ENCODE measurements around the gene COG5. TPM values are rescaled to one million over a fixed set of nuclear protein-coding genes. Genes with fewer than 3 reads are reported as not detected.

COG5 gene
- total and polyA plus RNA-seq, 2 experiments from 2014 or later = 15.4 to 36.5 TPM

DNA sequence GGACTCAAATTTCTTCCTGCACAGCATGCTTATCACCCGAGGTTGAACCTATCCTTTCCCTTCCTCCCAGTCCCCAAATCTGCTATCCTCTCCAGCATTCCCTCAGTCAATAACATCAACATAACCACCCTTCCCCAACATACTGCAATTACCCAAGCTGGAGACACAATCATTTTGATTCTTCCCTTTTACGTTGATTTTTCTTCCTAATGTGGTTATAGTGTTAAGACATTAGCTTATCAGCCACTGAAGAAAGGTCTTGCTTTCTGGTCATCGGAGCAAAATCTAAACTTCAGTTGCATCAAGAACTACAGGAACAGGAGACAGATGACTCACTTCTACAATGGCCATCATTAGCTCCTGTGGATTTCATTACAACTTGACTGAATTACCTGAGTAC, 398.4 kb downstream of the COG5 start:
- H3K36me3 ChIP-seq (ENCODE audit: insufficient read depth) = no peaks in the 10 kb centered on the region
- H3K9me3 Mint-ChIP-seq = no peaks in the 10 kb centered on the region
- no peak for ATAC-seq
- no peak overlapping the region for H3K27ac Mint-ChIP-seq
- no peaks in the 10 kb centered on the region for H3K9me2 ChIP-seq (ENCODE audit: insufficient read depth)
- H2AFZ ChIP-seq = peak overlapping the region; percentile 3; the same call in 1 of the 2 replicates
- no peak overlapping the region for H3K4me2 ChIP-seq
- no peak for TF ChIP-seq ZNF114 (CRISPR knock-in tag; IDR thresholded peaks at IDR 0.05)
- TF ChIP-seq, protein P1, sequence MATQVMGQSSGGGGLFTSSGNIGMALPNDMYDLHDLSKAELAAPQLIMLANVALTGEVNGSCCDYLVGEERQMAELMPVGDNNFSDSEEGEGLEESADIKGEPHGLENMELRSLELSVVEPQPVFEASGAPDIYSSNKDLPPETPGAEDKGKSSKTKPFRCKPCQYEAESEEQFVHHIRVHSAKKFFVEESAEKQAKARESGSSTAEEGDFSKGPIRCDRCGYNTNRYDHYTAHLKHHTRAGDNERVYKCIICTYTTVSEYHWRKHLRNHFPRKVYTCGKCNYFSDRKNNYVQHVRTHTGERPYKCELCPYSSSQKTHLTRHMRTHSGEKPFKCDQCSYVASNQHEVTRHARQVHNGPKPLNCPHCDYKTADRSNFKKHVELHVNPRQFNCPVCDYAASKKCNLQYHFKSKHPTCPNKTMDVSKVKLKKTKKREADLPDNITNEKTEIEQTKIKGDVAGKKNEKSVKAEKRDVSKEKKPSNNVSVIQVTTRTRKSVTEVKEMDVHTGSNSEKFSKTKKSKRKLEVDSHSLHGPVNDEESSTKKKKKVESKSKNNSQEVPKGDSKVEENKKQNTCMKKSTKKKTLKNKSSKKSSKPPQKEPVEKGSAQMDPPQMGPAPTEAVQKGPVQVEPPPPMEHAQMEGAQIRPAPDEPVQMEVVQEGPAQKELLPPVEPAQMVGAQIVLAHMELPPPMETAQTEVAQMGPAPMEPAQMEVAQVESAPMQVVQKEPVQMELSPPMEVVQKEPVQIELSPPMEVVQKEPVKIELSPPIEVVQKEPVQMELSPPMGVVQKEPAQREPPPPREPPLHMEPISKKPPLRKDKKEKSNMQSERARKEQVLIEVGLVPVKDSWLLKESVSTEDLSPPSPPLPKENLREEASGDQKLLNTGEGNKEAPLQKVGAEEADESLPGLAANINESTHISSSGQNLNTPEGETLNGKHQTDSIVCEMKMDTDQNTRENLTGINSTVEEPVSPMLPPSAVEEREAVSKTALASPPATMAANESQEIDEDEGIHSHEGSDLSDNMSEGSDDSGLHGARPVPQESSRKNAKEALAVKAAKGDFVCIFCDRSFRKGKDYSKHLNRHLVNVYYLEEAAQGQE (IDR thresholded peaks at IDR 0.05; ENCODE audit: unreplicated experiment) = no peak
- TF ChIP-seq, protein P2, sequence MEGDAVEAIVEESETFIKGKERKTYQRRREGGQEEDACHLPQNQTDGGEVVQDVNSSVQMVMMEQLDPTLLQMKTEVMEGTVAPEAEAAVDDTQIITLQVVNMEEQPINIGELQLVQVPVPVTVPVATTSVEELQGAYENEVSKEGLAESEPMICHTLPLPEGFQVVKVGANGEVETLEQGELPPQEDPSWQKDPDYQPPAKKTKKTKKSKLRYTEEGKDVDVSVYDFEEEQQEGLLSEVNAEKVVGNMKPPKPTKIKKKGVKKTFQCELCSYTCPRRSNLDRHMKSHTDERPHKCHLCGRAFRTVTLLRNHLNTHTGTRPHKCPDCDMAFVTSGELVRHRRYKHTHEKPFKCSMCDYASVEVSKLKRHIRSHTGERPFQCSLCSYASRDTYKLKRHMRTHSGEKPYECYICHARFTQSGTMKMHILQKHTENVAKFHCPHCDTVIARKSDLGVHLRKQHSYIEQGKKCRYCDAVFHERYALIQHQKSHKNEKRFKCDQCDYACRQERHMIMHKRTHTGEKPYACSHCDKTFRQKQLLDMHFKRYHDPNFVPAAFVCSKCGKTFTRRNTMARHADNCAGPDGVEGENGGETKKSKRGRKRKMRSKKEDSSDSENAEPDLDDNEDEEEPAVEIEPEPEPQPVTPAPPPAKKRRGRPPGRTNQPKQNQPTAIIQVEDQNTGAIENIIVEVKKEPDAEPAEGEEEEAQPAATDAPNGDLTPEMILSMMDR (conservative IDR thresholded peaks at IDR 0.05; ENCODE audit: low read depth in 2 of 2) = no peak
- TF ChIP-seq, protein P3, sequence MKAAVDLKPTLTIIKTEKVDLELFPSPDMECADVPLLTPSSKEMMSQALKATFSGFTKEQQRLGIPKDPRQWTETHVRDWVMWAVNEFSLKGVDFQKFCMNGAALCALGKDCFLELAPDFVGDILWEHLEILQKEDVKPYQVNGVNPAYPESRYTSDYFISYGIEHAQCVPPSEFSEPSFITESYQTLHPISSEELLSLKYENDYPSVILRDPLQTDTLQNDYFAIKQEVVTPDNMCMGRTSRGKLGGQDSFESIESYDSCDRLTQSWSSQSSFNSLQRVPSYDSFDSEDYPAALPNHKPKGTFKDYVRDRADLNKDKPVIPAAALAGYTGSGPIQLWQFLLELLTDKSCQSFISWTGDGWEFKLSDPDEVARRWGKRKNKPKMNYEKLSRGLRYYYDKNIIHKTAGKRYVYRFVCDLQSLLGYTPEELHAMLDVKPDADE (IDR thresholded peaks at IDR 0.05) = no peak
- TF ChIP-seq EZH2phosphoT487 (IDR thresholded peaks at IDR 0.05; ENCODE audit: unreplicated experiment) = no peak
- TF ChIP-seq ZNF331 (CRISPR knock-in tag; IDR thresholded peaks at IDR 0.05; ENCODE audit: low read depth) = no peak
- no peak for TF ChIP-seq EZH2 (IDR thresholded peaks at IDR 0.05; ENCODE audit: low read depth, unreplicated experiment)
- no peak for TF ChIP-seq CREB1 (CRISPR knock-in tag; IDR thresholded peaks at IDR 0.05; ENCODE audit: low read depth)
- TF ChIP-seq NANOG (IDR thresholded peaks at IDR 0.05; ENCODE audit: borderline replicate concordance) = no peak
- H3K4me1 Mint-ChIP-seq = peaks cover 17% of the 10 kb centered on the region; the same call in 2 of the 3 replicates
- no peak overlapping the region for H3K4me3 Mint-ChIP-seq
- no peak overlapping the region for H3K4me3 ChIP-seq
- no peaks in the 10 kb centered on the region for H3K36me3 Mint-ChIP-seq (ENCODE audit: low read depth)
- peaks cover 4% of the 10 kb centered on the region for H3K79me2 ChIP-seq (replicated peaks; ENCODE audit: insufficient read depth)
- no peaks in the 10 kb centered on the region for H3F3A ChIP-seq (replicated peaks; ENCODE audit: low read depth)
- H4K20me1 ChIP-seq (replicated peaks; ENCODE audit: insufficient read depth) = no peaks in the 10 kb centered on the region
- peaks cover 7% of the 10 kb centered on the region for H3K4me1 ChIP-seq (ENCODE audit: insufficient read depth)
- no peak overlapping the region for H3K27ac ChIP-seq (ENCODE audit: low read depth)
- H3K27me3 ChIP-seq (ENCODE audit: insufficient read depth) = no peaks in the 10 kb centered on the region
- DNase-seq (ENCODE audit: low spot score) = no peak
- peaks cover 7% of the 10 kb centered on the region for H3K27me3 Mint-ChIP-seq (ENCODE audit: insufficient read depth, low read depth, poor library complexity)

DNA sequence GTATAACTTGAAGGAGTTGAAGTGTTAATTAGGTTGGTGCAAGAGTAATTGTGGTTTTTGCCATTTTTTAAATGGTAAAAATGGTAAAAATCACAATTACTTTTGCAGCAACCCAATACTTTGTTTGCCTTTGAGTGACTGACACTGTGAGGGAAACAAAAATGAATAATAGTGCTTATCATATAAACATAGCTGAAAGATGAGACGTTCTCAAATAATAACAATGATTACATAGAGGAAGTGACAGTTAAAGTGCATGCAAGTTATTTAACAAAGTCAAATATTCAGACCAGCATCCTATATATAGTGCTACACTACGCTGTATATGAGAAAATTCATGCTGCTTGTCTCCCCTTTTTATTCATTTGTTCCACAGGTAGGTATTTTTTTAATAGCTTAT, 399.6 kb downstream of the COG5 start:
- H2AFZ ChIP-seq = no peak overlapping the region
- H3F3A ChIP-seq (replicated peaks; ENCODE audit: low read depth) = no peaks in the 10 kb centered on the region
- no peak overlapping the region for H3K27ac ChIP-seq (ENCODE audit: low read depth)
- H3K27me3 ChIP-seq (ENCODE audit: insufficient read depth) = no peaks in the 10 kb centered on the region
- peaks cover 7% of the 10 kb centered on the region for H3K4me1 ChIP-seq (ENCODE audit: insufficient read depth)
- ATAC-seq = no peak
- no peaks in the 10 kb centered on the region for H3K9me2 ChIP-seq (ENCODE audit: insufficient read depth)
- no peaks in the 10 kb centered on the region for H4K20me1 ChIP-seq (replicated peaks; ENCODE audit: insufficient read depth)
- no peak overlapping the region for H3K4me2 ChIP-seq
- no peak for DNase-seq (ENCODE audit: low spot score)
- no peaks in the 10 kb centered on the region for H3K79me2 ChIP-seq (replicated peaks; ENCODE audit: insufficient read depth)
- no peaks in the 10 kb centered on the region for H3K36me3 ChIP-seq (ENCODE audit: insufficient read depth)
- no peak overlapping the region for H3K4me3 ChIP-seq
- Mint-ChIP-seq H3K36me3 (ENCODE audit: low read depth) (no peaks in the 10 kb centered on the region), H3K9me3 (no peaks in the 10 kb centered on the region), H3K27me3 (ENCODE audit: insufficient read depth, low read depth, poor library complexity) (peaks cover 7% of the 10 kb centered on the region), H3K27ac (no peak overlapping the region), H3K4me3 (no peak overlapping the region), H3K4me1 (peaks cover 17% of the 10 kb centered on the region; the same call in 2 of the 3 replicates)
- no peak for TF ChIP-seq STAT1 (IDR thresholded peaks at IDR 0.05; ENCODE audit: unreplicated experiment)
- TF ChIP-seq ZNF114 (CRISPR knock-in tag; IDR thresholded peaks at IDR 0.05) = no peak
- TF ChIP-seq, protein P3 (IDR thresholded peaks at IDR 0.05) = no peak
- no peak for TF ChIP-seq EZH2phosphoT487 (IDR thresholded peaks at IDR 0.05; ENCODE audit: unreplicated experiment)
- TF ChIP-seq JUNB (IDR thresholded peaks at IDR 0.05; ENCODE audit: unreplicated experiment) = no peak
- TF ChIP-seq, protein P1 (IDR thresholded peaks at IDR 0.05; ENCODE audit: unreplicated experiment) = no peak
- no peak for TF ChIP-seq CREB1 (CRISPR knock-in tag; IDR thresholded peaks at IDR 0.05; ENCODE audit: low read depth)
- TF ChIP-seq POLR2AphosphoS5 (IDR thresholded peaks at IDR 0.05; ENCODE audit: low read depth) = no peak
- TF ChIP-seq ZNF331 (CRISPR knock-in tag; IDR thresholded peaks at IDR 0.05; ENCODE audit: low read depth) = no peak
- no peak for TF ChIP-seq NANOG (IDR thresholded peaks at IDR 0.05; ENCODE audit: borderline replicate concordance)
